Kidney epithelial cell (primary cell): ENCODE measurements around the gene DDC. TPM values are rescaled to one million over a fixed set of nuclear protein-coding genes. Genes with fewer than 3 reads are reported as not detected.
A peak's percentile ranks its signal among the peaks of the same experiment; 100 is the strongest.

Source experiments
- DNase-seq: peaks from one replicate; pipeline ENCODE4 v3.0.0-alpha.2; 2010; ENCODE audit warnings: low read depth
- H3K27me3 ChIP-seq: 2 replicates; pipeline ENCODE4 v1.6.0; 2011; ENCODE audit warnings: low read length; ENCODE audit not compliant: control insufficient read depth, insufficient read depth
- H3K36me3 ChIP-seq: 2 replicates; pipeline ENCODE4 v1.5.1; 2011; ENCODE audit warnings: low read length; ENCODE audit not compliant: control insufficient read depth, insufficient read depth
- H3K4me3 ChIP-seq: 2 replicates; pipeline ENCODE4 v1.5.1; 2011; ENCODE audit warnings: low read depth, mild to moderate bottlenecking, control low read depth, low read length
- CTCF ChIP-seq: IDR thresholded peaks from 2 replicates; pipeline ENCODE4 v1.5.1; 2011; ENCODE audit warnings: mild to moderate bottlenecking, moderate library complexity, low read length, control low read depth, inconsistent platforms; ENCODE audit not compliant: insufficient read depth, poor library complexity, severe bottlenecking
- total RNA-seq: library from RNA; depleted of rRNA; stranded (reverse); fragments of >200 nt; gene quantifications from 2 replicates; pipeline ENCODE4 v1.2.3, GENCODE V29; 2015

Gene DDC
- total RNA-seq, 1 donor from 2014 or later = not detected

GRCh38 chr7:50595491-50596102, 30.4 kb upstream of the DDC start:
- peak; percentile 46 for TF ChIP-seq CTCF
- Histone ChIP-seq H3K27me3 (no peaks in the 10 kb centered on the region), H3K4me3 (no peak overlapping the region), H3K36me3 (peaks cover 4% of the 10 kb centered on the region)
- no peak for DNase-seq

DNA sequence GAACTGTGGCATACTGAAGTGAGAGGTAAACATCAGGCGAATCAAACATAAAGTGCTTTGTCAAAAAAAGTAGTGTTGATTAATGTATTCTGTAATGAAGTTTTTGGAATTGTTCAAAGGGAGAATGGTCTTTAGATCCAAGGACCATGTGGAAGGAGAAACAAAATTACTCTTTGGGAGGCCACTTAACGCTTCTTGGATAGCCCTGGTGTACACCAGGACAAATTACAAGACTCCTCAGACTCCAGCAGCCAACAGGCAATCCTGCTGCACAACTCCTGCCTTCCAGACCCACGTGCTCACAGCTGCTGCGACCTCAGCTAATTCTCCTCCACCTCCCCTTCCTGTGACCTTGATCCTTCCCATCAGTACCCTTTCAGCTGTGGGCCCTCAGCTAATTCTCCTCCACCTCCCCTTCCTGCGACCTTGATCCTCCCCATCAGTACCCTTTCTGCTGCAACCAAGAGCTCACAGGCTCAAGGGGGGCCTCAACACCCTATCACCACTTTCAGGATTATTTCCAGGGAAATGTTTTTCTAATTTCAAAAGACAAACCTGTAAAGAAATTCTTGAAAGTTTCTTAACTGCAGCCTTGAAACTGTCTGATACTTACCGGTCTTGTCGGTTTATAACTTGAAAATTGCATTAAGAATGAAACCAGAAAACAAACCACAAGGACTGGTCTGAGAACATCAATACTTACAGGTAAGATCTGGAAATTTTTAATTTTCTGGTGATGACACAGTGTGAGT, 29.7 kb upstream of the DDC start:
- no peak for DNase-seq

GRCh38 chr7:50594136-50594535, 28.9 kb upstream of the DDC start:
- Histone ChIP-seq H3K4me3 (no peak overlapping the region), H3K36me3 (peaks cover 4% of the 10 kb centered on the region), H3K27me3 (no peaks in the 10 kb centered on the region)
- no peak for DNase-seq
- TF ChIP-seq CTCF = no peak

More for the DNA sequence above, 29.7 kb upstream of the DDC start:
- H3K36me3 ChIP-seq = peaks cover 4% of the 10 kb centered on the region
- H3K27me3 ChIP-seq = no peaks in the 10 kb centered on the region
- H3K4me3 ChIP-seq = no peak overlapping the region
- TF ChIP-seq CTCF = no peak

GRCh38 chr7:50592940-50593339, 27.7 kb upstream of the DDC start:
- DNase-seq = no peak
- TF ChIP-seq CTCF = no peak
- Histone ChIP-seq H3K27me3 (no peaks in the 10 kb centered on the region), H3K36me3 (peaks cover 4% of the 10 kb centered on the region), H3K4me3 (no peak overlapping the region)

DNA sequence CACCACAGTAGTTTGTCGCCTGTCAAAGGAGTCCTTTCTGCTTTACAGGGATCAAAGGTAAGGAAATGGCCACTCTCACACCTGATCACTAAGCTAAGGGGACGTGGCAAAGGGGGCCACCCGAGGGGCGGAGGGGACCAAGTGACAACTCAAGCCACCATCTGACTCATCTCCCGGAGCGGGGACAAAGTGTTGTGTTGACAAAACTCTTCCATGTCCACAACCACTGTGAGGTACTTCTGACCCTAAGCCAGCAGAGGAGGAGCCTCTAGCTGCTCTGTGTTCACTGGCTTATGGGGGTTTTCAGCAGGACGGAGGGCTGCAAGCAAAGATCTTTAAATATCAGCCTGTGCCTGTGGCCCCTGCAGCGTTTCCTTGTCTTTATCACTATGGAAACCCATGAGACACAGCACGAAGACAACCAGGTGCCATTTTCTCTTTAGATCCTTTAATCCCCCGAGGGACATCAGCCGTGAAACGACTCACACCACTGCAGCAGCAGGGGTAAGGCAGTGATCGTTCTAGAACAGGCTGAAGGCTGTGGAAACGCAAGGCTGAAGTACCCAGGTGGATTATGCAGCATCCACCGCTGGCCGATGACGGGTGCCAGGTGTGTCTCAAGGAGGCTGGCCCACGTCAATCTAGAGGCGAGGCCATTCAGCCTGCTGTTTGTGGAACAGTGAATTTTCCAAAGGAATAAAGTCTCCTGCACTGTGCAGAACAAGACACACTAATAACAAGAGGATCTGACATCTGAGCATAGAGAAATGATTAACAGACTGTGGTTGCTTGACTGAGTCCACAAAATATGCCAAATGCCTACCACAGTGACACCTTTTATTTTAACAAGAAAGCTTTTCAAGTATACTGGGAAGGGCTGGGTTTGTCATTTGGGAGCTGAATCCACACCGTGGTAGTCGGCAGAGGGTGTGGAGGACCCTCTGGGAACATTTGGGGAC, 26.6 kb upstream of the DDC start:
- Histone ChIP-seq H3K4me3 (no peak overlapping the region), H3K36me3 (peaks cover 4% of the 10 kb centered on the region), H3K27me3 (no peaks in the 10 kb centered on the region)
- DNase-seq = peak; percentile 56
- TF ChIP-seq CTCF = no peak
